BJ (cell line): Measurements from ENCODE around the gene CTNS. TPM values are rescaled to one million over a fixed set of nuclear protein-coding genes. Genes with fewer than 3 reads are reported as not detected.

Experiments used
- CTCF ChIA-PET: fragments of 350-600 bp; formaldehyde crosslinking; extraction: SDS; loops from one replicate; lab custom pipeline; 2021; ENCODE audit warnings: antibody characterized with exemption, inconsistent platforms; lab: Yijun Ruan, JAX
- POLR2A ChIA-PET: fragments of 300-600 bp; sonication (Branson Sonifier 250); formaldehyde crosslinking; extraction: SDS; loops from one replicate; lab custom pipeline; 2021; ENCODE audit warnings: antibody characterized with exemption; lab: Charles Lee
- DNase-seq: peaks from one replicate; pipeline ENCODE4 v3.0.0-alpha.2; 2011; ENCODE audit warnings: low read depth
- H3K27me3 ChIP-seq: 2 replicates; pipeline ENCODE4 v1.6.0; 2011; ENCODE audit warnings: low read length; ENCODE audit not compliant: control insufficient read depth, insufficient read depth
- H3K36me3 ChIP-seq: 2 replicates; pipeline ENCODE4 v1.5.1; 2011; ENCODE audit warnings: low read length; ENCODE audit not compliant: control insufficient read depth, insufficient read depth
- H3K4me3 ChIP-seq: 2 replicates; pipeline ENCODE4 v1.5.1; 2011; ENCODE audit warnings: low read depth, mild to moderate bottlenecking, control low read depth, low read length
- polyA minus RNA-seq: library from RNA; depleted of rRNA, polyadenylated mRNA; stranded (reverse); fragments of >200 nt; gene quantifications from 2 replicates; pipeline ENCODE4 v1.2.3, GENCODE V29; 2011; rRNA and poly(A)+ RNA removed
- polyA plus RNA-seq: library from polyadenylated mRNA; depleted of rRNA; stranded (reverse); fragments of >200 nt; gene quantifications from 2 replicates; pipeline ENCODE4 v1.2.3, GENCODE V29; 2011; rRNA removed
- TF ChIP-seq, protein P1 (sequence below): IDR thresholded peaks from 2 replicates; pipeline ENCODE4 v1.5.1; 2011; ENCODE audit warnings: low read depth, mild to moderate bottlenecking, control low read depth, inconsistent platforms, low read length, moderate library complexity; ENCODE audit not compliant: insufficient read depth

Gene CTNS
- 4.9 and 5.0 TPM in 2 replicates for polyA plus RNA-seq
- 5.4 and 6.2 TPM in 2 replicates for polyA minus RNA-seq

DNA sequence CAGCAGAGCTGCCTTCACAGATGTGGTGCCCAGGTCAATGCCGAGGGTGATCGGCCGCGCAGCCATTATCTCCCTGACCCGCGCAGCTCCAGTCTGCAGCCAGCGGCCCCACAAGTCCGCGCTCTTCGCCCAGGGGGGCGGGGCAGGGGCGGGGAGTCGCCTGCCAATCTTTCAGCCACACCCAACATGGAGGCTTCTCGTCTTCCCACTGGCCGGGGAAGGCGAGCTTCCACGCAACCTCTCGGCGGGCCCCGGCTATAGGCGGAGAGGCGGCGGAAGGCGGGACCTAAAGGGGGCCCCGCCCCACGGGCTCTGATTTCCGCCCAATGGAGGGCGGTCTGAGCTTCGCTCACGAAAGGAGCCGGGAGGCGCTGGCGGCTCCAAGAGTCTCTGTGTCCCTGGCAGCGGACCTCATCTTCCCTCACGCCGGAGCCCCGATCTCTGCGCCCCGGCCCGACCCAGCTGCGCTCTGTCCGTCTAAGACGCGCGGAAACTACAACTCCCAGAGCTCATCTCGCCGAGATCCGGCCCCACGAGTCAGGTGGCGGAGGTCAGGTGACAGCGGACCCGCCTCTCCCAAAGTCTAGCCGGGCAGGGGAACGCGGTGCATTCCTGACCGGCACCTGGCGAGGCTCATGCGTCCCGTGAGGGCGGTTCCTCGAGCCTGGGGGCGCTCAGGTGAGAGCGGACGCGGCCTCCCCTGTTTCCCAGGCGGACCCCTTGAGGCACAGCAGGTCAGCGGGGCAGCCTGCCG, at the start of gene CTNS, which contains the start of gene SHPK:
Gene CTNS, plus strand, starts transcription at position 607 of the 754 bp plus-strand sequence. CDS start 3,447 bp downstream, outside the sequence.
Gene SHPK, minus strand, starts transcription at position 97 of the 754 bp plus-strand sequence. Its CDS starts 31 bp downstream, at position 66.
- Histone ChIP-seq H3K4me3 (peak within 1 kb of the TSS; percentile 96), H3K36me3 (no peaks in the 10 kb centered on the region), H3K27me3 (no peaks in the 10 kb centered on the region)
- ChIA-PET POLR2A (no interaction called here), CTCF (interaction anchor here (0.6 to 1.3 kb wide), 3 partner anchors 11 to 588 kb away, joined by 3 to 5 read pairs (median 4); no protein-coding TSS in a partner anchor)
- DNase-seq = peak; percentile 79
- TF ChIP-seq, protein P1, sequence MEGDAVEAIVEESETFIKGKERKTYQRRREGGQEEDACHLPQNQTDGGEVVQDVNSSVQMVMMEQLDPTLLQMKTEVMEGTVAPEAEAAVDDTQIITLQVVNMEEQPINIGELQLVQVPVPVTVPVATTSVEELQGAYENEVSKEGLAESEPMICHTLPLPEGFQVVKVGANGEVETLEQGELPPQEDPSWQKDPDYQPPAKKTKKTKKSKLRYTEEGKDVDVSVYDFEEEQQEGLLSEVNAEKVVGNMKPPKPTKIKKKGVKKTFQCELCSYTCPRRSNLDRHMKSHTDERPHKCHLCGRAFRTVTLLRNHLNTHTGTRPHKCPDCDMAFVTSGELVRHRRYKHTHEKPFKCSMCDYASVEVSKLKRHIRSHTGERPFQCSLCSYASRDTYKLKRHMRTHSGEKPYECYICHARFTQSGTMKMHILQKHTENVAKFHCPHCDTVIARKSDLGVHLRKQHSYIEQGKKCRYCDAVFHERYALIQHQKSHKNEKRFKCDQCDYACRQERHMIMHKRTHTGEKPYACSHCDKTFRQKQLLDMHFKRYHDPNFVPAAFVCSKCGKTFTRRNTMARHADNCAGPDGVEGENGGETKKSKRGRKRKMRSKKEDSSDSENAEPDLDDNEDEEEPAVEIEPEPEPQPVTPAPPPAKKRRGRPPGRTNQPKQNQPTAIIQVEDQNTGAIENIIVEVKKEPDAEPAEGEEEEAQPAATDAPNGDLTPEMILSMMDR = no peak

DNA sequence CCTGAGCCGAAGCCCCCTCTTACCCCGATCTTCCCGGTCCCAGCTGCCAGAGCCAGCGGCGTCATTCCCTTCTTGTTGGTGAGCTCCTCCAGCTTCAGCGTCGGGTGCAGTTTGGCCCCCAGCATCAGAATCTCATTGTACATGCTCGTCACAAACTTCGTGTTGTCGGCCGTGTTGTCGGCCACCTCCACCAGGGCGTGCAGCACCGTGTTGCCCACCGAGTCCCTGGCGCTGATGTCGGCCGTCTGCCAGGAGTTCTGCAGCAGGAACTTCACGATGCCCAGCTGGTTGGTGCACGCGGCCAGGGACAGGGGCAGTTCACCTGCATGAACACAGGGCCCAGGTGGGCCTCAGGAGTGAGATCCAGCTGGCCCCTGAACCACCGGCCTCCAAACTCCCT, 46.8 kb upstream of the CTNS start:
- ChIA-PET POLR2A (no interaction called here), CTCF (no interaction called here)
- H3K27me3 ChIP-seq = no peaks in the 10 kb centered on the region
- no peak for DNase-seq
- TF ChIP-seq, protein P1 = no peak
- H3K4me3 ChIP-seq = no peak overlapping the region
- H3K36me3 ChIP-seq = peaks cover 14% of the 10 kb centered on the region

DNA sequence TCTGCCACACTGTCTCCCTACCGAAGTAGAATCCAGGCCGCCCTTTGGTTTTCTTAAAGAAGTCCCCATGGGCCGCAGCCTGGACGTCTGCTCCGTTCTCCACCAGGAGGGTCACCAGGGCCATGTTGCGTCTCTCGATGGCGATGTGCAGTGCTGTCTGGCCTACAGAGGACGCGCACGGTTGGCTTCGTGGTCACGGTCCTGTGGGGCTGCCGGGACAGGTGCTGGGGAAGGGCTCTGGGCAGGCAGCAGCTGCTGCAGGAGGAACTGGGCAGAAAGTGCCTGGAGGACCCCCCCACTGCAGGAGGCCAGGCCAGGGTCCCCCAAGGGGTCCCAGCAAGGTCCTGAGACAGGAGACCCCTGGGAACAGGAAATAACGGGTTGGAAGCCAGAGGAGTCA, 46.3 kb upstream of the CTNS start:
- ChIA-PET POLR2A (no interaction called here), CTCF (interaction anchor here (1.1 kb wide), 1 partner anchor 35 kb away, joined by 3 read pairs; no protein-coding TSS in a partner anchor)
- Histone ChIP-seq H3K27me3 (no peaks in the 10 kb centered on the region), H3K36me3 (peaks cover 14% of the 10 kb centered on the region), H3K4me3 (no peak overlapping the region)
- TF ChIP-seq, protein P1 = no peak
- DNase-seq = no peak

DNA sequence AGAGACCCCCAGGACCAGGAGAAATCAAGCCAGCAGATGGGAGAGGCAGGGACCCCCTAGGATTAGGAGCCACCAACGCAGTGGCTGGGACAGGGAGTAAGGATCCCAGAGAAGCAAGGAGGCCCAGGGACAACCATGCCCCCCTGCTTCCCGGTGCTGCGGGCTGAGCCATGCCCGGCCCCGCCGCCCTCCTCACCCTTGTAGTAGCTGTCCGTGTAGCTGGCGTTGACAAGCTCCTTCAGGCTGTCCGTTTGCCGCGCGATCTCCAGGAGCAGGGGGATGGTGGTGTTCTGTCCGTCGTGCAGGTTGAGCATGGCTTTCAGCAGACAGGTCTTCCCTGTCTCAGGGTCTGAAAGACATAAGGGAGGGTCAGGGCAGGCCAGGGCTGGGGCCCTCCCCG, 45.8 kb upstream of the CTNS start:
- DNase-seq = no peak
- TF ChIP-seq, protein P1 = no peak
- ChIA-PET CTCF (interaction anchor here (1.1 kb wide), 2 partner anchors 12 to 35 kb away, joined by 3 read pairs; no protein-coding TSS in a partner anchor), POLR2A (no interaction called here)
- Histone ChIP-seq H3K36me3 (peaks cover 14% of the 10 kb centered on the region), H3K4me3 (no peak overlapping the region), H3K27me3 (no peaks in the 10 kb centered on the region)

DNA sequence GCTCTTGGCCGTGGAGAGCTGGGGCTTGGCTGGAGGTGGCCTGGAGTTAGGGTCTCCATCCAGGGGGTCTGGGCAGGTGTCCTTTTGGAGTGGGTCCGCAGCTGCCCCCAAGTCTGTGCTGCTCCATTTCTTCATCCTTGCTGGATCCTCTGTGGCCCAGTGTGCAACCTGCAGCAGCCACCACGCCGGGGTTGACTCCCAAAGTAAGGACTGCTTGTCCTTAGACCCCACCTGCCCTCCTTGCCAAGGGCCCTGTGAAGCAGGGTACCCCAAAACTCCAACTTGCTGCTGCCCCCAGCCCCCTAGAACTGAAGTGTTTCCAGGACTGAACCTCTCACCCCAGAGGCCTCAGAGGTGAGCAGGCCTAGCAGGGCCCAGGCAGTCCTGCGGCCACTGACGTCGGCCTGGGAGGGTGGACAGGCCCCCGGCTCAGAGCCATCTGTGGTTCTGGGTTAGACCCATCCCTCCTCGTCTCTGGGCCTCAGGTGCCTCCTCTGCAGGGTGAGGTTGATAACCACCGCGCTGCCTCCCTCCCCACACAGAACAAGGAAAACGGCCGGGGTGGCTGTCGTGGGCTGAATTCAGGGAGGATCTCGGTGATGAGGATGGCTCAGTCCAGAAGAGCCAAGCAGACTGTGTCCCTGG, 44.2 kb upstream of the CTNS start:
- ChIA-PET CTCF (no interaction called here), POLR2A (no interaction called here)
- no peak overlapping the region for H3K4me3 ChIP-seq
- TF ChIP-seq, protein P1 = no peak
- no peak for DNase-seq
- H3K36me3 ChIP-seq = peaks cover 18% of the 10 kb centered on the region
- no peaks in the 10 kb centered on the region for H3K27me3 ChIP-seq
